K562 (cell line): Measurements from ENCODE around the gene CALCOCO2. TPM values are rescaled to one million over a fixed set of nuclear protein-coding genes. Genes with fewer than 3 reads are reported as not detected.

ENCODE experiments used
- ATAC-seq: fragments of 200-7000 bp; cut with Tn5 transposase; 3 replicates; pipeline ENCODE4 v1.9.1; 2020; ENCODE audit warnings: moderate library complexity
- BruUV-seq: library from RNA; stranded (reverse); fragments of 400-500 nt; replicated peaks from 2 replicates; lab custom pipeline; 2021; lab: Mats Ljungman, UMichigan
- CTCF ChIA-PET: fragments of 300-600 bp; formaldehyde crosslinking; extraction: SDS; loops from one replicate; lab custom pipeline; 2021; ENCODE audit warnings: low intra/inter-chr PET ratio; lab: Yijun Ruan, JAX
- POLR2A ChIA-PET: fragments of 300-600, 350-650 bp; sonication (Branson Sonifier 250); formaldehyde crosslinking; extraction: SDS; loops from one replicate; lab custom pipeline; 2021; ENCODE audit warnings: antibody characterized with exemption, inconsistent platforms; lab: Yijun Ruan, JAX
- DNase-seq, 4 experiments: peaks; one replicate each; pipeline versions ENCODE4 v3.0.0 to v3.0.0-alpha.2; 2011 to 2018; ENCODE audit warnings: low spot score in 3 of 4, mixed read lengths in 3 of 4; ENCODE audit errors: extremely low read depth in 1 of 4
- FAIRE-seq: peaks from 2 replicates; lab custom pipeline; 2011; peaks lifted over from hg19 to GRCh38; lab: Jason Lieb, UNC
- H2AFZ ChIP-seq: 2 replicates; pipeline ENCODE4 v1.6.0; 2011; ENCODE audit warnings: low read depth, low read length, control low read depth, inconsistent platforms
- H3K27ac ChIP-seq: fragments of 200-600 bp; 3 replicates; pipeline ENCODE4 v1.8.0; 2011; ENCODE audit warnings: low read depth, mild to moderate bottlenecking, control low read depth, inconsistent platforms, low read length, moderate library complexity, mixed read lengths; ENCODE audit errors: extremely low read depth
- H3K27me3 ChIP-seq, 2 experiments: fragments of 300-600 bp in 1 of 2; 2 replicates in 1 of 2; 3 replicates in 1 of 2; pipeline versions ENCODE4 v1.6.0 to v1.8.0; 2011; ENCODE audit warnings: inconsistent platforms in 2 of 2, low read length in 2 of 2, mild to moderate bottlenecking in 1 of 2, mixed read lengths in 1 of 2, moderate library complexity in 1 of 2; ENCODE audit not compliant: control insufficient read depth in 2 of 2, insufficient read depth in 2 of 2
- H3K36me3 ChIP-seq: fragments of 300-600 bp; 3 replicates; pipeline ENCODE4 v1.8.0; 2011; ENCODE audit warnings: mild to moderate bottlenecking, low read length, inconsistent platforms; ENCODE audit not compliant: control insufficient read depth, insufficient read depth
- H3K4me1 ChIP-seq, 2 experiments: fragments of 200-600 bp in 1 of 2; replicated peaks in 1 of 2; 2 replicates in 1 of 2; 3 replicates in 1 of 2; pipeline versions ENCODE4 v1.5.1 to v1.8.0; 2011; ENCODE audit warnings: inconsistent platforms in 2 of 2, low read length in 2 of 2, mild to moderate bottlenecking in 1 of 2, mixed read lengths in 1 of 2, moderate library complexity in 1 of 2; ENCODE audit not compliant: control insufficient read depth in 2 of 2, insufficient read depth in 2 of 2
- H3K4me2 ChIP-seq: 2 replicates; pipeline ENCODE4 v1.6.1; 2011; ENCODE audit warnings: low read length, control low read depth, inconsistent platforms, mixed read lengths; ENCODE audit not compliant: insufficient read depth
- H3K4me3 ChIP-seq: fragments of 200-600 bp; sonication (generic), shearing (Covaris generic); 2 replicates; pipeline ENCODE4 v1.5.1; 2016; ENCODE audit warnings: control low read depth, inconsistent platforms
- H3K79me2 ChIP-seq: fragments of 200-600 bp; 3 replicates; pipeline ENCODE4 v1.8.0; 2011; ENCODE audit warnings: low read length, inconsistent platforms; ENCODE audit not compliant: control insufficient read depth, insufficient read depth
- H3K9ac ChIP-seq, 2 experiments: 2 replicates each; pipeline versions ENCODE4 v1.6.0 to v1.6.1; 2011; ENCODE audit warnings: low read depth in 2 of 2, low read length in 2 of 2, control low read depth in 1 of 2, inconsistent platforms in 1 of 2, mild to moderate bottlenecking in 1 of 2, mixed read lengths in 1 of 2; ENCODE audit not compliant: insufficient read depth in 1 of 2
- H3K9me1 ChIP-seq: one replicate; pipeline ENCODE4 v1.6.0; 2011; ENCODE audit warnings: inconsistent platforms, mild to moderate bottlenecking, low read length, moderate library complexity; ENCODE audit not compliant: control insufficient read depth, insufficient read depth
- H3K9me3 ChIP-seq: replicated peaks from 2 replicates; pipeline ENCODE4 v1.5.1; 2011; ENCODE audit warnings: low read depth, low read length, inconsistent platforms; ENCODE audit not compliant: control insufficient read depth, insufficient read depth
- H4K20me1 ChIP-seq: replicated peaks from 2 replicates; pipeline ENCODE4 v1.6.1; 2011; ENCODE audit warnings: low read length, inconsistent platforms, mixed read lengths; ENCODE audit not compliant: control insufficient read depth, insufficient read depth
- CBFA2T3 ChIP-seq: fragments of 450-650 bp; IDR thresholded peaks from 2 replicates; pipeline ENCODE4 v1.6.1; 2017
- MIER1 ChIP-seq: fragments of 450-650 bp; IDR thresholded peaks from 2 replicates; pipeline ENCODE4 v1.6.1; 2016; ENCODE audit warnings: antibody characterized with exemption, mild to moderate bottlenecking, low read depth
- PTBP1 ChIP-seq: fragments of 200-400 bp; formaldehyde crosslinking; IDR thresholded peaks from 2 replicates; pipeline ENCODE4 v1.6.1; 2017; ENCODE audit warnings: low read depth, low read length
- RBM25 ChIP-seq: fragments of 200-400 bp; formaldehyde crosslinking; IDR thresholded peaks from 2 replicates; pipeline ENCODE4 v1.6.1; 2018; ENCODE audit warnings: low read length, low read depth, moderate library complexity; ENCODE audit not compliant: severe bottlenecking
- RCOR1 ChIP-seq, 2 experiments: IDR thresholded peaks; 2 replicates each; pipeline ENCODE4 v1.6.1; 2012; ENCODE audit warnings: low read depth in 2 of 2, low read length in 2 of 2, borderline replicate concordance in 1 of 2, improper control_type of control experiment in 1 of 2
- RFX5 ChIP-seq: IDR thresholded peaks from 2 replicates; pipeline ENCODE4 v1.6.1; 2011; ENCODE audit warnings: low read depth, mild to moderate bottlenecking, improper control_type of control experiment, low read length
- SMARCA5 ChIP-seq: fragments of 450-650 bp; IDR thresholded peaks from 2 replicates; pipeline ENCODE4 v1.6.1; 2016
- SOX6 ChIP-seq: fragments of 450-650 bp; IDR thresholded peaks from 2 replicates; pipeline ENCODE4 v1.6.1; 2014; ENCODE audit warnings: mild to moderate bottlenecking
- TCF3 ChIP-seq: sonication (generic); formaldehyde crosslinking; IDR thresholded peaks from 2 replicates; pipeline ENCODE4 v1.4.0; 2020; ENCODE audit warnings: mild to moderate bottlenecking, missing genetic modification reagents
- ZC3H8 ChIP-seq: fragments of 450-650 bp; IDR thresholded peaks from 2 replicates; pipeline ENCODE4 v1.6.1; 2017
- ZNF133 ChIP-seq: fragments of 250-450 bp; sonication (Bioruptor Pico); IDR thresholded peaks from 2 replicates; pipeline ENCODE4 v1.4.0; 2020; ENCODE audit warnings: mild to moderate bottlenecking
- ZNF197 ChIP-seq: fragments of 200-800 bp; sonication (Bioruptor generic); IDR thresholded peaks from 2 replicates; pipeline ENCODE4 v1.6.1; 2016; ENCODE audit warnings: low read depth, missing genetic modification characterization, missing compliant biosample characterization
- WGBS: fragments of 100-300 bp; shearing (Covaris generic); methylation state at CpG from one replicate; pipeline ENCODE4 v1.1.6; 2016; ENCODE audit warnings: low coverage, mixed read lengths; ENCODE audit not compliant: insufficient coverage; ENCODE audit errors: missing lambda C conversion rate; 5-methylcytosine and 5-hydroxymethylcytosine counted together
- in situ Hi-C: fragments of 300-500 bp; cut with MboI; formaldehyde crosslinking; loops from 4 replicates; pipeline ENCODE4 v1.15.0; 2018; ENCODE audit warnings: inconsistent platforms, mixed read lengths
- intact Hi-C: fragments of 100-400 bp; cut with micrococcal nuclease; formaldehyde crosslinking; loops from 2 replicates; pipeline ENCODE4 v1.14.2; 2022
- polyA plus RNA-seq, 8 experiments: library from polyadenylated mRNA; depleted of rRNA in 4 of 8; stranded (reverse) in 5 of 8; unstranded in 3 of 8; fragments of >200 nt; fragmentation: Nextera tagmentation in 2 of 8; fragmentation: Illumina TruSeq in 1 of 8; extraction: Ambion mirVana in 2 of 8; extraction: Trizol in 1 of 8; gene quantifications; 2 replicates each; pipeline versions ENCODE4 v1.2.1 to v1.2.3, GENCODE V29; 2011 to 2014; ENCODE audit warnings: inconsistent platforms in 1 of 8, missing spikeins in 1 of 8
- total RNA-seq, 7 experiments: library from RNA; depleted of rRNA in 6 of 7; stranded (reverse); fragments of >200 nt in 6 of 7; fragmentation: Illumina TruSeq in 2 of 7; extraction: Trizol in 2 of 7; gene quantifications; 2 replicates each; pipeline versions ENCODE4 v1.2.1 to v1.2.3, GENCODE V29; 2011 to 2021; ENCODE audit warnings: low replicate concordance in 1 of 7
- TF ChIP-seq, protein P1 (sequence below): fragments of 450-650 bp; IDR thresholded peaks from 2 replicates; pipeline ENCODE4 v1.7.0; 2016; ENCODE audit warnings: borderline replicate concordance

Gene CALCOCO2
- total and polyA plus RNA-seq, 9 of the 15 experiments (the other 6 are each of a cell fraction or from before 2014, with no cell fraction given) = 24.1 to 87.3 (median 67.5) TPM

DNA sequence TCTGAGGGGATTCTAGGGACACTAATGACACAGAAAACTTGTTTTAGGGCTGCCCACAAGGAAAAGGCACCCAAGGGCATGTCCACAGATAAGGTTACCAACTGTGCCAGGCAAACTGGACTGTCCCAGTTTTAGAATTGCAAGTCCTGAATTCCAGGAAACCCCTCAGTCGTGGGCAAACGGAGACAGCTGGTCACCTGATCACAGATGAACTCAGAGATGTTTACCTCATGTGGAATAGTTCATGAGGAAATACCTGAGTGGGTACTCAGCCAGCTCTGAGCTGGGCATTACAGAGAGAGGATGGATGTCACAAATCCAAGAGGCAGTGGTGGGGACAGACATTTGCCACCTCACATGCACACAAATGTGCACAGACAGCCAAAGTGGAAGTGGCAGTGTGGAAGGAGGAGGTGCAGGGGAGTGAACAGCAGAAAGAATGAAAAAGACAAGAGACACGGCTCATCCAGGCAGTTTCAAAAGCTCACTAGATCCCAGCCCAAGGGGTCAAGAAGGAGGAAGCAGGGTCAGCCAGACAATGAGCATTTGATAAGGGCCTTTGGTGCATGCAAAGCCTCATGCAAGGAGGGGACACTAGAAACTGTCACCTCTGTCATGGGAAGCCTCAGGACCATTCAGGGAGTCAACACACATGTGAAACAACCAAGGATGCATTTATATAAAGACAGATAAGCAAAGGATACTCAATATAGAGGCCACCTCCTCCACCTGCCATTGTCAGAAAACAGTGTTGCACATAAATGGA lies 38.6 kb upstream of the CALCOCO2 start:
- intact Hi-C loops (no loop called here), in situ Hi-C loops (no loop called here)
- Histone ChIP-seq H3K79me2 (no peaks in the 10 kb centered on the region), H3K4me2 (no peak overlapping the region), H4K20me1 (peaks cover 8% of the 10 kb centered on the region), H3K4me3 (no peak overlapping the region), H2AFZ (no peak overlapping the region), H3K9me1 (no peaks in the 10 kb centered on the region), H3K27ac (no peak overlapping the region), H3K27me3 (peaks cover 56 to 86% of the 10 kb centered on the region in 2 experiments), H3K9ac (no peak overlapping the region), H3K4me1 (peaks cover 0 to 3% of the 10 kb centered on the region in 2 experiments; a peak in 2 of 5 replicates), H3K9me3 (no peaks in the 10 kb centered on the region), H3K36me3 (no peaks in the 10 kb centered on the region)
- 0% methylated on average over 3 of the region's 3 CpGs for WGBS
- FAIRE-seq (peak; percentile 66), DNase-seq (peak in 2 of 4 experiments; percentile 35 to 54), ATAC-seq (no peak; the same call in 2 of the 3 replicates)
- no TSS peak for BruUV-seq
- POLR2A ChIA-PET = interaction anchor here (1.2 kb wide), 1 partner anchor 12 kb away, joined by 4 read pairs; no protein-coding TSS in a partner anchor
- no peak for TF ChIP-seq ZNF197
- TF ChIP-seq ZC3H8 = no peak
- peak; percentile 31; the same call in 1 of the 2 replicates for TF ChIP-seq CBFA2T3
- TF ChIP-seq MIER1 = peak; percentile 99
- TF ChIP-seq ZNF133 (CRISPR knock-in tag) = no peak
- TF ChIP-seq, protein P1, sequence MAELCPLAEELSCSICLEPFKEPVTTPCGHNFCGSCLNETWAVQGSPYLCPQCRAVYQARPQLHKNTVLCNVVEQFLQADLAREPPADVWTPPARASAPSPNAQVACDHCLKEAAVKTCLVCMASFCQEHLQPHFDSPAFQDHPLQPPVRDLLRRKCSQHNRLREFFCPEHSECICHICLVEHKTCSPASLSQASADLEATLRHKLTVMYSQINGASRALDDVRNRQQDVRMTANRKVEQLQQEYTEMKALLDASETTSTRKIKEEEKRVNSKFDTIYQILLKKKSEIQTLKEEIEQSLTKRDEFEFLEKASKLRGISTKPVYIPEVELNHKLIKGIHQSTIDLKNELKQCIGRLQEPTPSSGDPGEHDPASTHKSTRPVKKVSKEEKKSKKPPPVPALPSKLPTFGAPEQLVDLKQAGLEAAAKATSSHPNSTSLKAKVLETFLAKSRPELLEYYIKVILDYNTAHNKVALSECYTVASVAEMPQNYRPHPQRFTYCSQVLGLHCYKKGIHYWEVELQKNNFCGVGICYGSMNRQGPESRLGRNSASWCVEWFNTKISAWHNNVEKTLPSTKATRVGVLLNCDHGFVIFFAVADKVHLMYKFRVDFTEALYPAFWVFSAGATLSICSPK = no peak
- peak; percentile 74 for TF ChIP-seq RBM25
- no peak for TF ChIP-seq RFX5
- peak; percentile 68 for TF ChIP-seq SOX6
- 0 out of 2 replicates have a peak, but pooled peaks have one; percentile 30 for TF ChIP-seq SMARCA5
- TF ChIP-seq RCOR1 (IDR thresholded peaks at IDR 0.05; ENCODE audit: borderline replicate concordance in 1 of 2, low read depth in 2 of 2, low read length in 2 of 2) = peak in 1 of 2 experiments; percentile 31; a peak in 1 of 4 replicates
- TF ChIP-seq PTBP1 = peak; percentile 97
- 0 out of 2 replicates have a peak, but pooled peaks have one; percentile 17 for TF ChIP-seq TCF3 (CRISPR knock-in tag)
- CTCF ChIA-PET = interaction anchor here (4.3 kb wide), 1 partner anchor 114 kb away, joined by 31 read pairs; no protein-coding TSS in a partner anchor
